ENCODE results near the gene STAC3.

DNA sequence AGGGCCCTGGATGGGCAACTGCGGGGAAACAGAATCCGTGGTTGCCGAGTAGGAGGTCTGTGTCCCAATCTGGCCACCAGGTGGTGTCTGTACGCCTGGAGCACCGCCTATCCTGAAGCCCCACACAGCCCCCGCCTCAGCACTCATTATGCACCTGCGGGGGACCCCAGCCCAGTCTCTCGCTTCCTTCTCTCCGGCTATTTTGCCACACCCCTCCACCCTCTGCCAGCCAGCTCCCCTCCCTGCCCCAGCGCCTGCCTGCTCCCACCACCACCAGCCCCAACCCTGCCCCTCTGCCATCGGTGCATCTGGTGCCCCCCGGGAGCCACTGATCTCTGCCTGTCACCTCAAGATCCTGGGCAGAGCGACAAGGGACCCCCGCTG, 36.6 kb downstream of the STAC3 start:
- TF ChIP-seq, protein P1, sequence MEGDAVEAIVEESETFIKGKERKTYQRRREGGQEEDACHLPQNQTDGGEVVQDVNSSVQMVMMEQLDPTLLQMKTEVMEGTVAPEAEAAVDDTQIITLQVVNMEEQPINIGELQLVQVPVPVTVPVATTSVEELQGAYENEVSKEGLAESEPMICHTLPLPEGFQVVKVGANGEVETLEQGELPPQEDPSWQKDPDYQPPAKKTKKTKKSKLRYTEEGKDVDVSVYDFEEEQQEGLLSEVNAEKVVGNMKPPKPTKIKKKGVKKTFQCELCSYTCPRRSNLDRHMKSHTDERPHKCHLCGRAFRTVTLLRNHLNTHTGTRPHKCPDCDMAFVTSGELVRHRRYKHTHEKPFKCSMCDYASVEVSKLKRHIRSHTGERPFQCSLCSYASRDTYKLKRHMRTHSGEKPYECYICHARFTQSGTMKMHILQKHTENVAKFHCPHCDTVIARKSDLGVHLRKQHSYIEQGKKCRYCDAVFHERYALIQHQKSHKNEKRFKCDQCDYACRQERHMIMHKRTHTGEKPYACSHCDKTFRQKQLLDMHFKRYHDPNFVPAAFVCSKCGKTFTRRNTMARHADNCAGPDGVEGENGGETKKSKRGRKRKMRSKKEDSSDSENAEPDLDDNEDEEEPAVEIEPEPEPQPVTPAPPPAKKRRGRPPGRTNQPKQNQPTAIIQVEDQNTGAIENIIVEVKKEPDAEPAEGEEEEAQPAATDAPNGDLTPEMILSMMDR (IDR thresholded peaks at IDR 0.05; ENCODE audit: insufficient read depth, low read depth, low read length), result peak; percentile 55
- TF ChIP-seq EZH2 (IDR thresholded peaks at IDR 0.05; ENCODE audit: insufficient read depth, low read length), result no peak

Measured in astrocyte (in vitro differentiated cells and primary cell).